CD4-positive, alpha-beta memory T cell (primary cell): ENCODE measurements around the gene PTPRD. TPM values are rescaled to one million over a fixed set of nuclear protein-coding genes. Genes with fewer than 3 reads are reported as not detected.
A peak's percentile ranks its signal among the peaks of the same experiment; 100 is the strongest.

ENCODE experiments used
- CTCF ChIA-PET: fragments of 350-600 bp; sonication (Branson Sonifier 250); formaldehyde crosslinking; loops from one replicate; lab custom pipeline; 2021; ENCODE audit warnings: inconsistent platforms; ENCODE audit not compliant: partially characterized antibody; lab: Charles Lee
- POLR2A ChIA-PET: fragments of 350-600 bp; sonication (Branson Sonifier 250); formaldehyde crosslinking; loops from one replicate; lab custom pipeline; 2021; ENCODE audit not compliant: partially characterized antibody; lab: Charles Lee
- DNase-seq, 5 donors: peaks; one replicate each; pipeline versions ENCODE4 v3.0.0 to v3.0.0-alpha.2; 2020 to 2022; ENCODE audit warnings: mixed read lengths in 1 of 5
- H3K27ac ChIP-seq: one replicate; pipeline ENCODE4 v1.7.0; 2013; ENCODE audit warnings: low read depth, low read length
- H3K27me3 ChIP-seq: 2 replicates; pipeline ENCODE4 v1.7.0; 2013; ENCODE audit warnings: mild to moderate bottlenecking, low read length, moderate library complexity; ENCODE audit not compliant: insufficient read depth
- H3K36me3 ChIP-seq: 2 replicates; pipeline ENCODE4 v1.7.0; 2013; ENCODE audit warnings: mild to moderate bottlenecking, low read length, moderate library complexity; ENCODE audit not compliant: insufficient read depth
- H3K4me1 ChIP-seq: 2 replicates; pipeline ENCODE4 v1.7.0; 2013; ENCODE audit warnings: mild to moderate bottlenecking, low read length, moderate library complexity; ENCODE audit not compliant: insufficient read depth
- H3K4me3 ChIP-seq, 2 donors: one replicate each; pipeline ENCODE4 v1.7.0; 2013; ENCODE audit warnings: low read length in 2 of 2, mild to moderate bottlenecking in 1 of 2
- H3K9me3 ChIP-seq, 2 donors: one replicate each; pipeline ENCODE4 v1.7.0; 2013; ENCODE audit warnings: low read length in 2 of 2, control low read depth in 1 of 2; ENCODE audit not compliant: control insufficient read depth in 1 of 2
- H3K27ac Mint-ChIP-seq, 7 donors: one replicate each; pipeline ENCODE4 v1.8.0; 2020 to 2021; ENCODE audit warnings: mixed read lengths in 7 of 7, mild to moderate bottlenecking in 6 of 7, inconsistent platforms in 3 of 7, moderate library complexity in 3 of 7
- H3K27me3 Mint-ChIP-seq, 2 donors: one replicate each; pipeline ENCODE4 v1.8.0; 2020 to 2021; ENCODE audit warnings: mixed read lengths in 2 of 2
- H3K36me3 Mint-ChIP-seq, 2 donors: one replicate each; pipeline ENCODE4 v1.8.0; 2020 to 2021; ENCODE audit warnings: mixed read lengths in 2 of 2, inconsistent platforms in 1 of 2, mild to moderate bottlenecking in 1 of 2
- H3K4me1 Mint-ChIP-seq, 4 donors: one replicate each; pipeline ENCODE4 v1.8.0; 2020 to 2021; ENCODE audit warnings: mixed read lengths in 4 of 4, mild to moderate bottlenecking in 1 of 4
- H3K4me3 Mint-ChIP-seq, 8 donors: one replicate each; pipeline ENCODE4 v1.8.0; 2020 to 2021; ENCODE audit warnings: mixed read lengths in 8 of 8, mild to moderate bottlenecking in 7 of 8, moderate library complexity in 6 of 8, inconsistent platforms in 3 of 8
- H3K9me3 Mint-ChIP-seq, 8 donors: one replicate each; pipeline ENCODE4 v1.8.0; 2020 to 2021; ENCODE audit warnings: mixed read lengths in 8 of 8, mild to moderate bottlenecking in 5 of 8, inconsistent platforms in 3 of 8, moderate library complexity in 1 of 8
- intact Hi-C: fragments of 100-400 bp; cut with micrococcal nuclease; formaldehyde crosslinking; loops from one replicate; pipeline ENCODE4 v1.15.1; 2023
- polyA plus RNA-seq, 2 donors: library from polyadenylated mRNA; unstranded; fragments of 300-500 nt; fragmentation: Illumina TruSeq; gene quantifications; one replicate each; pipeline ENCODE4 v1.2.3, GENCODE V29; 2021
- total RNA-seq, 2 experiments: library from RNA; stranded (reverse); gene quantifications; one replicate each; pipeline ENCODE4 v1.2.3, GENCODE V29; 2021

Gene PTPRD
- total and polyA plus RNA-seq, 4 experiments from 2014 or later = not detected

- no peak for DNase-seq
- no peaks in the 10 kb centered on the region for H3K4me1 Mint-ChIP-seq
- POLR2A ChIA-PET = no interaction called here
- Histone ChIP-seq H3K36me3 (no peaks in the 10 kb centered on the region), H3K4me3 (no peak overlapping the region), H3K27me3 (no peaks in the 10 kb centered on the region), H3K4me1 (no peaks in the 10 kb centered on the region), H3K9me3 (no peaks in the 10 kb centered on the region), H3K27ac (no peak overlapping the region)
- CTCF ChIA-PET = no interaction called here
- H3K36me3 Mint-ChIP-seq = no peaks in the 10 kb centered on the region
- H3K27ac Mint-ChIP-seq = no peak overlapping the region
- H3K27me3 Mint-ChIP-seq = no peaks in the 10 kb centered on the region
- H3K9me3 Mint-ChIP-seq = peaks cover 0 to 8% (median 3%) of the 10 kb centered on the region in 8 donors
- intact Hi-C loops = no loop called here
- no peak overlapping the region for H3K4me3 Mint-ChIP-seq
Measured at GRCh38 chr9:9718691-9719090, 894.1 kb downstream of the PTPRD start.

DNA sequence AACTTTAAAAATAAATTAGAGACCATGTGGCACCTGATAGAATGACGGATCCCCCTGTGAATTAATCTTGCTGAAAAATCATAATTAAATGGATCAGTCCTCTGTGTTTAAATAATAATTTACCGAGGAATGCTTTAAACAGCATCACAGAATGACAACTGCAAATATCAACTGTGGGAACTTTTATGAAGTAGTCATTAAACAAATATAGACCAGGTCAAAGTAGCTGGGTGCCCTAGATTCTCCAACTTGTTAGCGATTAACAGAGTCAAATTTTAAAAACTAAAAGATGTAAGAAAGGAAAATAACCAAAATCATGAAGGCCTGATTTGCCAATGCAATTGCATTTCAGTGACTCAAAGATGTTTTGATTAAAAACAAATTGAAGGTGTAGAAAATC lies 933.4 kb downstream of the PTPRD start:
- intact Hi-C loops = no loop called here
- Histone ChIP-seq H3K4me3 (no peak overlapping the region), H3K27ac (no peak overlapping the region), H3K27me3 (no peaks in the 10 kb centered on the region), H3K36me3 (no peaks in the 10 kb centered on the region), H3K9me3 (no peaks in the 10 kb centered on the region), H3K4me1 (no peaks in the 10 kb centered on the region)
- Mint-ChIP-seq H3K9me3 (peaks cover 0 to 5% (median 3%) of the 10 kb centered on the region in 8 donors), H3K4me1 (no peaks in the 10 kb centered on the region), H3K27ac (no peak overlapping the region), H3K36me3 (no peaks in the 10 kb centered on the region), H3K27me3 (no peaks in the 10 kb centered on the region), H3K4me3 (no peak overlapping the region)
- no peak for DNase-seq
- CTCF ChIA-PET = no interaction called here
- POLR2A ChIA-PET = no interaction called here

- Histone ChIP-seq H3K4me3 (no peak overlapping the region), H3K9me3 (no peaks in the 10 kb centered on the region), H3K27ac (no peak overlapping the region), H3K36me3 (no peaks in the 10 kb centered on the region), H3K4me1 (no peaks in the 10 kb centered on the region), H3K27me3 (no peaks in the 10 kb centered on the region)
- POLR2A ChIA-PET = no interaction called here
- H3K27ac Mint-ChIP-seq = no peak overlapping the region
- no peaks in the 10 kb centered on the region for H3K4me1 Mint-ChIP-seq
- H3K4me3 Mint-ChIP-seq = no peak overlapping the region
- H3K27me3 Mint-ChIP-seq = no peaks in the 10 kb centered on the region
- no peak for DNase-seq
- intact Hi-C loops = no loop called here
- CTCF ChIA-PET = no interaction called here
- peaks cover 0 to 9% (median 1%) of the 10 kb centered on the region in 8 donors for H3K9me3 Mint-ChIP-seq
- H3K36me3 Mint-ChIP-seq = no peaks in the 10 kb centered on the region
Measured at GRCh38 chr9:9674461-9674860, 938.3 kb downstream of the PTPRD start.

GRCh38 chr9:9670454-9670853 lies 942.3 kb downstream of the PTPRD start:
- DNase-seq = peak in 1 of 5 donors; percentile 4
- Histone ChIP-seq H3K36me3 (no peaks in the 10 kb centered on the region), H3K9me3 (no peaks in the 10 kb centered on the region), H3K27ac (no peak overlapping the region), H3K4me1 (no peaks in the 10 kb centered on the region), H3K4me3 (no peak overlapping the region), H3K27me3 (no peaks in the 10 kb centered on the region)
- intact Hi-C loops = no loop called here
- Mint-ChIP-seq H3K36me3 (no peaks in the 10 kb centered on the region), H3K4me3 (no peak overlapping the region), H3K4me1 (no peaks in the 10 kb centered on the region), H3K27me3 (no peaks in the 10 kb centered on the region), H3K9me3 (peaks cover 0 to 9% (median 2%) of the 10 kb centered on the region in 8 donors), H3K27ac (no peak overlapping the region)
- POLR2A ChIA-PET = no interaction called here
- CTCF ChIA-PET = no interaction called here

- no peak overlapping the region for H3K4me3 ChIP-seq
- Mint-ChIP-seq H3K27ac (no peak overlapping the region), H3K4me1 (no peaks in the 10 kb centered on the region), H3K27me3 (no peaks in the 10 kb centered on the region), H3K4me3 (no peak overlapping the region), H3K36me3 (no peaks in the 10 kb centered on the region), H3K9me3 (peaks cover 0 to 4% (median under 1%) of the 10 kb centered on the region in 8 donors)
- H3K4me1 ChIP-seq = no peaks in the 10 kb centered on the region
- CTCF ChIA-PET = no interaction called here
- intact Hi-C loops = no loop called here
- no peaks in the 10 kb centered on the region for H3K27me3 ChIP-seq
- DNase-seq = no peak
- POLR2A ChIA-PET = no interaction called here
- H3K27ac ChIP-seq = no peak overlapping the region
- no peaks in the 10 kb centered on the region for H3K9me3 ChIP-seq
- no peaks in the 10 kb centered on the region for H3K36me3 ChIP-seq
Measured at GRCh38 chr9:9645006-9645405, 967.8 kb downstream of the PTPRD start.

DNA sequence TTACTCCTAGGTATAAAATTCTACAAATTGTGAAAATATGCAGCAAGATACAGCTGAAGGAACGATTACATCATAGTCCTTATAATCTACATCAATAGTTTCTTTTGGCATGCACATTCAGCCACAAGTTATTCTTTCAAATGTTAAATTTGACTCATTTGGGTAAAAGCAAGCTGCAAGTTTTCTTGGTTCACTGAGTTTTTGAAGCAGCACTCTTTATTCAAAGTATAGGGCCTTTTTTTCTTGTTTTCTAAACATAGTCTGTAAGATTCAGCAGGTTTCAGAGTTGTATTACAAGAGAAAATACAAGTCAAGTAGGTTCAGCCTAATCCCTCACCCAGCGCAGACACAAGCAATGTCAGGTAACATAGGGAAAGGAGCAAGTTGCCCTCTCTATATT lies 981.5 kb downstream of the PTPRD start:
- Mint-ChIP-seq H3K36me3 (no peaks in the 10 kb centered on the region), H3K4me3 (no peak overlapping the region), H3K27ac (no peak overlapping the region), H3K9me3 (peaks cover 1 to 20% (median 6%) of the 10 kb centered on the region in 8 donors), H3K4me1 (no peaks in the 10 kb centered on the region), H3K27me3 (no peaks in the 10 kb centered on the region)
- intact Hi-C loops = no loop called here
- H3K36me3 ChIP-seq = no peaks in the 10 kb centered on the region
- H3K4me3 ChIP-seq = no peak overlapping the region
- no peak for DNase-seq
- no peaks in the 10 kb centered on the region for H3K4me1 ChIP-seq
- no peaks in the 10 kb centered on the region for H3K9me3 ChIP-seq
- CTCF ChIA-PET = no interaction called here
- no peaks in the 10 kb centered on the region for H3K27me3 ChIP-seq
- H3K27ac ChIP-seq = no peak overlapping the region
- POLR2A ChIA-PET = no interaction called here

DNA sequence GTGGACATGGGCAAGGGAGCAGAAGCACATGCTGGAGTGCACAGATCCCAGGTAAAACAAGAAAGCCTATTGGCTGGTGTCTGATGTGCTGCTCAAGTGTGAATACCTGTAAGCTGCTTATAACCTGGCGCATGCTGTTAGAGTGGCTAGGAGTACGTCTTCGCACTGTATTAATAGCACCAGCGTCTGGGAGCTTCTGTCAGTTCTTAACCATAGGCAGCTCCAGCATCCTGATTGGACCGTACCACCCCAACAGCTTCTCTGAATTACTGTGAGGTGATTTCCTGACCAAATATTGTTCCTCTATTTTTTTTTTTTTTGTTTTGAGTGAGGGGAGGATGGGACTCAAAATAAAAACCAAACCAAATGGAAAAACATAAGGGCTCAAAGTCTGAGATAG lies 987.6 kb downstream of the PTPRD start:
- Histone ChIP-seq H3K27ac (no peak overlapping the region), H3K36me3 (no peaks in the 10 kb centered on the region), H3K9me3 (no peaks in the 10 kb centered on the region), H3K4me3 (no peak overlapping the region), H3K27me3 (no peaks in the 10 kb centered on the region), H3K4me1 (no peaks in the 10 kb centered on the region)
- DNase-seq = no peak
- no peak overlapping the region for H3K27ac Mint-ChIP-seq
- H3K27me3 Mint-ChIP-seq = no peaks in the 10 kb centered on the region
- POLR2A ChIA-PET = no interaction called here
- CTCF ChIA-PET = no interaction called here
- intact Hi-C loops = no loop called here
- no peak overlapping the region for H3K4me3 Mint-ChIP-seq
- H3K4me1 Mint-ChIP-seq = no peaks in the 10 kb centered on the region
- no peaks in the 10 kb centered on the region for H3K36me3 Mint-ChIP-seq
- H3K9me3 Mint-ChIP-seq = peaks cover 0 to 10% (median 5%) of the 10 kb centered on the region in 8 donors

- Mint-ChIP-seq H3K4me3 (no peak overlapping the region), H3K36me3 (no peaks in the 10 kb centered on the region), H3K27me3 (no peaks in the 10 kb centered on the region), H3K4me1 (no peaks in the 10 kb centered on the region), H3K27ac (no peak overlapping the region), H3K9me3 (peaks cover 0 to 7% (median 2%) of the 10 kb centered on the region in 8 donors)
- intact Hi-C loops = no loop called here
- CTCF ChIA-PET = no interaction called here
- Histone ChIP-seq H3K4me3 (no peak overlapping the region), H3K4me1 (no peaks in the 10 kb centered on the region), H3K27me3 (no peaks in the 10 kb centered on the region), H3K36me3 (no peaks in the 10 kb centered on the region), H3K9me3 (no peaks in the 10 kb centered on the region), H3K27ac (no peak overlapping the region)
- DNase-seq = no peak
- POLR2A ChIA-PET = no interaction called here
Measured at GRCh38 chr9:9623506-9623905, 989.3 kb downstream of the PTPRD start.
